Anterior cingulate cortex (tissue), 58 donors: ENCODE results near the gene SCARF2.
"Not testable (repeated sequence)": the region's sequence is repeated elsewhere in the genome, so short reads cannot be mapped to it uniquely, and the experiment has no call there.

Experiments used
- DNase-seq, 58 donors: peaks; one replicate each; lab custom pipeline; 2025; lab: John Stamatoyannopoulos, UW

SCARF2 gene

DNA sequence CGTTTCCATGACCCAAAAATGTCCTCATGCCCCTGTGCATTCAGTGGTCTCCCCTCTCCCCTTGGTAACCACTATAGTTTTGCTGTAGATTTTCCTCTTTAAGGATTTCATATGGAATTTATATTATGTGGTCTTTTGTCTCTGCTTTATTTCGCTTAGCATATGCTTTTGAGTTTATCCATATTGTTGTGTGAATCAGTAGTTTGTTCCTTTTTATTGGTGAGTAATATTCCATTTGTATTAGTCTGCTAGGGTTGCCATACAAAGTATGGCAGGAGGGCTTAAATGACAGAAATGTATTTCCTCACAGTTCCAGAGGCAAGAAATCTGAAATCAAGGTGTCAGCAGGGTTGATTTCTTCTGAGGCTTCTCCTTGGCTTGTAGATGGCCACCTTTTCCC lies 40.1 kb downstream of the SCARF2 start:
- no peak for DNase-seq

DNA sequence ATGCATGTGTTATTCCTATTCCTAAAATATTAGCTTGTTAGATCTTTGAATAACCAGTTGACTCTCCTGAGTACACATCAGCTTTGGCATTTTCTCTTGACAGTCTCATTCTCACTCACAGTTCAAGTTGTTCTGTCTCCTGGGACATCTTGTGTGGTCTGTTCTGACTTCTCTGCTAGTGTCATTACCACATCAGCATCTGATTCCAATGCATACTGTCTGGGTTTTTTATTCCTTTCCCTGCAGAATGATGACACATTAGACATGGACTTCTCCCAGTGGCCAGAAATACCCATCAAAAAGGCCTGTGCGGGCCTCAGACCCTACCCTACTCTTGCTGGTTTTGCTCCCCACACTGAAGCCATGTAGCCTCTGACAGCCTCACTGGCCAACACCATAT lies 41.0 kb downstream of the SCARF2 start:
- DNase-seq = no peak

DNA sequence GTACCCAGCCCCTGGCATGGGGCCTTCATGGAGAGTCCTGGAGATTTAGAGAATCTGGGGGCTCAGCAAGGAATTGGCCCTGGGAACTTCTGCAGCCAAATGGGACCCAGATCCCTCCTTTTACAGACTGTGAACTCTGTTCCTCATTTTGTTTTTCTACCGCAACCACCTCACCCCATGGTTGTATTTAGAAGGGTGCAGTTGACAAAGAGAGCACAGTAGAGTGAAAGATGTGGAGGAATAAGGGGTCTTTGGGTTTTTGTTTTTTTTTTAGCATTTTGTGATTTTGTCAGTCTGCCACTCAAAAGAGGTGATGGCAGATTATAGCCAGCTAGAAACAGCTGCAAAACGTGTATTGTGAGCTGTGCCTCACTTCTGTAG lies 41.7 kb downstream of the SCARF2 start:
- DNase-seq = no peak

DNA sequence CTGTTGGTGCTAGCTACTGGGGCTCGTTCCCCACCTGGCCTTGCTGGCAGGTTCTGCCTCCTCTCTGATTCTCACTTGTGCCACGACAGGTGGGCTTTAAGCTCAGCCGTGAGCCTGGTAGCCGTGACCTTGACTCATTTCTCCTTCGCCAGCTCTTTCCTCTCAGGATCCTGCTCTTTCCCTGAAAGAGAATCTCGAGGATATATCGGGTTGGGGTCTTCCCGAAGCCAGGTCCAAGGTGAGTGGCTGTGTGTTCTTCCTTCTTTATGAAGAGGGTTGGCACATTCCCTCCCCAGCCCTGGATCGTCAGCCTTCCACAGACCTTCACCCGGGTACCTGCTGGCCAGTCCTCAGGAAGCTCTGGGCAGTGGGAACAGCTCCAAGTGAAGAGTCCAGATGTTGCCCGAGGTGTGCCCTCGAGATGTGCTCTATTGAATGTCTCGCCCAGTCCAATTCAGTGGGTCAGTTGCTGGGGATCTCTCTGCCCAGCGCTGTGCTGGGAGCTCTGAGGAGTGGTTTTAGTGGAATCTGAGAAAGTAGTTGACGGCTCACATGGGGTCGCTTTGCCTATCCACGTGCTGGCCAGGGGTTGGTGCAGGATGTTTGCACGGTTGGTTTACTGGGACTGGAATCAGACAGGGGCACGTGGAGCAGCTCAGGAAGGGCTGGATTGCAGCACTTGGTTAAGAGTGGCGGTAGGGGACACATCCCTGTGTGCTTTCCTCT lies 42.3 kb downstream of the SCARF2 start:
- no peak for DNase-seq

- peak; percentile 37 to 94 (median 86) for DNase-seq
These were observed 43.7 kb downstream of the SCARF2 start, which contains the start of gene ZNF74 for GRCh38 chr22:20393705-20394476. TSS of gene ZNF74 (plus strand) at chr22:20394151. CDS start at chr22:20394629, 478 bp downstream.

GRCh38 chr22:20392983-20393704 lies 44.5 kb downstream of the SCARF2 start:
- peak in 2 of 58 donors; percentile 41 to 49 for DNase-seq

DNA sequence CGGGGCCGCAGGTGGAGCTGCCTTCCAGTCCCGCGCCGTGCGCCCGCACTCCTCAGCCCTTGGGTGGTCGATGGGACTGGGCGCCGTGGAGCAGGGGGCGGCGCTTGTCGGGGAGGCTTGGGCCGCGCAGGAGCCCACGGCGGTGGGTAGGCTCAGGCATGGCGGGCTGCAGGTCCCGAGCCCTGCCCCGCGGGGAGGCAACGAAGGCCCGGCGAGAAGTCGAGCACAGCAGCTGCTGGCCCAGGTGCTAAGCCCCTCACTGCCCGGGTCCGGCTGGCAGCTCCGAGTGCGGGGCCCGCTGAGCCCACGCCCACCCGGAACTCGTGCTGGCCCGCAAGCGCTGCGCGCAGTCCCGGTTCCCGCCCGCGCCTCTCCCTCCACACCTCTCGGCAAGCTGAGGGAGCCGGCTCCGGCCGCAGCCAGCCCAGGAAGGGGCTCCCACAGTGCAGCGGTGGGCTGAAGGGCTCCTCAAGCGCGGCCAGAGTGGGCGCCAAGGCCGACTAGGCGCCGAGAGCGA lies 45.2 kb downstream of the SCARF2 start:
- DNase-seq = not testable (repeated sequence)

DNA sequence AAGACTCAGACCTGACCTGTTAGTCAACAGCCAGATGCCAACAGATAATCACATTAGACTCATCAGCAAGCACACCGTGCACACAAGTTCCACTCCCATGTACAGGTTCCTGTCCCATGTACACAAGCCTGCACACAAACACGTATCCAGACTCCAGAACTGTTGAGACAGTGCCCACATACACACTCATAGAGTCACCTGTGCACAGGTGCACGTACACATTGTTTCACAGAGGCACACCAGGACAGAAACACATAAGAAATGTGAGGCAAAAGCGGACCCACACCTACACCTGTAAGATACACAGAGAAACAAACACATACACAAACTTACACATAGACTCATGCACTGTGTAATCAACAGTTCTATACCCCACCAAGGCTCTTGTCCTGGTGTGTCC lies 46.4 kb downstream of the SCARF2 start:
- no peak for DNase-seq

GRCh38 chr22:20390394-20390907 lies 47.2 kb downstream of the SCARF2 start:
- DNase-seq = no peak

DNA sequence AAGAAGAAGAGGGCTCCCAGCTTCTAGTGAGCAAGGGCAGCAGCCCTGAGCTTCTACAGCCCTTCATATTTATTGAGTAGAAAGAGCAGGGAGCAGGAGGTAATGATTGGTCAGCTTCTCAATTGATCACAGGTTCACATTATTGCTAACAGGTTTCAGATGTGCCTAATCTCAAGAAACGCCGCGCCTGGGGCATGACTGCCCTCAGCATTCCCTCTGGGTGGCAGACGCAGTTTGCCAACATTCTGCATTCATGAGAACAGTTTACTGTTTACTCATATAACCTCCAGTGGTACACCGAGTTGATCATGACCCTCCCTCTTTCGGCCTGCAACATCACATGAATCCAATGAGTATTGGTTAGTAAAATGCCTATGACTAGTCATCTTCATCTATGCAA lies 48.3 kb downstream of the SCARF2 start:
- DNase-seq = no peak

DNA sequence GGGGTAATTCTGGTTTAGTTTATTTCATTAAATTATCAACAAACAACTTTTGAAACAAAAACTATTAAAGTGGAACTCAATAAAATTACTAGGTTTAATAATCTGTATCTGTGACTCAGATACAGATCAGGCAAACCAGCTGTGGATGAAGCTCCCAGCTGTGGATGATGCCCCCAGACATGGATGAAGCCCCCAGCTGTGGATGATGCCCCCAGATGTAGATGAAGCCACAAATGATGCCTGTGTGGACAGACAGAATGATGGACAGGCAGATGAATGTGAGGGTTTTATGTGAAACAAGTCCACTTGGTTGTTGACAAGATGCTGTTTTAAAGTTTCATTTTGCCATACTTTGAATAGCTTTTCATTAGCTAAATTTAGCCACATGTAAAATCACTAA lies 49.4 kb downstream of the SCARF2 start:
- DNase-seq = no peak

DNA sequence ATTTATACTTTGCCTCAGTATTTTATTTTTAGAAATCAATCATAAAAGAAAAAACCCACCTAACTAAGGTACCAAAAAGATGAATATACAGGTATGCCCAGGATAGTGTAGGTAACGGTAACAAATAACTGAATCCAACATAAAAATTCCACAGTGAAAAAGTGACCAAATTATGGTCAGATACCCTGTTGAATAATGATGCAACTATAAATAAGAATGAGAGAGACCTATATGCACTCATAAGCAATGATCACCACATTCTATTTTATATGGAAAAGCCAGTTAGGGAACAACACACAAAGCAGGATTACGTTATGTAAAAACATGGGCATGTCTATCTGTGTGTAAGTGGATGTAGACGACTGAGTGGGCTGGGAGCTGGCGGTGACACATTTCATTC lies 50.7 kb downstream of the SCARF2 start:
- DNase-seq = no peak

- DNase-seq = no peak
These were observed 51.3 kb downstream of the SCARF2 start for GRCh38 chr22:20386336-20386735.

DNA sequence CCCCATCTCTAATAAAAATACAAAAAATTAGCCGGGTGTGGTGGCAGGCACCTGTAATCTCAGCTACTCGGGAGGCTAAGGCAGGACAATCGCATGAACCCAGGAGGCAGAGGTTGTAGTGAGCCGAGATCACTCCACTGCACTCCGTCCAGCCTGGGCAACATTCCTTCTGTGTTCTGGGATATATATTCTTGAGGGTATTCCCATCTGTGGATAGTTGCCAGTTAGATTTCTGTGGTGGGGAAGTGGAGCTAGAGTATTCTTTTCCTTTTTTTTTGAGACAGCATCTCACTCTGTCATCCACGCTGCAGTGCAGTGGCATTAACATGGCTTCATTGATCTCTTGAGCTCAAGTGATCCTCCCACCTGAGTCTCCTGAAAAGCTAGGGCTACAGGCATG lies 52.8 kb downstream of the SCARF2 start:
- no peak for DNase-seq

DNA sequence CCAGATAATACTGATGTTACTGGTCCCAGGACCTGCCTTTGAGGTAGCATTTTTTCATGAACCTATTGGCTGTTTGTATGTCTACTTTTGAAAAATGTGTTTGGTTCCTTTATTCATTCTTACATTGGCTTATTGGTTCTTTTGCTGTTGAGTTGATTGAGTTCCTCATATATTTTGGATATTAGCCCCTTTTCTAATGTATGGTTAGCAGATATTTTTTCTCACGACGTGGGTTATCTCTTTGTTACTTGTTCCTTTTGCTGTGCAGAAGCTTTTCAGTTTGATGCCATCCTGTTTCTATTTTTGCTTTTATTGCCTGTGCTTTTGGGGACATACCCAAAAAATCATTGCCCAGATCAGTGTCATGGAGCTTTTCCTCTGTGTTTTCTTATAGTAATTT lies 53.5 kb downstream of the SCARF2 start:
- no peak for DNase-seq

- DNase-seq = no peak
These were observed 54.1 kb downstream of the SCARF2 start for GRCh38 chr22:20383538-20383937.

- DNase-seq = no peak
These were observed 57.1 kb downstream of the SCARF2 start for GRCh38 chr22:20380486-20380885.

DNA sequence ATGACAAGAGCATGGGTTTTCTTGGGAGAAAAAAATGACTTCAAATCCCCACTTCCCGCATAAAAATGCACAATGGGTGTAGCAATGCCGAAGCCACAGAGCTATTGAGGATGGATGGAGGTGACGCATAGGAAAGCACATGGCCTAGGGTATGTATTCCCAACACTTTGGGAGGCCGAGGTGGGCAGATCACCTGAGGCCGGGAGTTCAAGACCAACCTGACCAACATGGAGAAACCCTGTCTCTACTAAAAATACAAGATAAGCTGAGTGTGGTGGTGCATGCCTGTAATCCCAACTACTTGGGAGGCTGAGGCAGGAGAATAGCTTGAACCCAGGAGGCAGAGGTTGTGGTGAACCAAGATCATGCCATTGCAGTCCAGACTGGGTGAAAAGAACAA lies 58.9 kb downstream of the SCARF2 start:
- DNase-seq = not testable (repeated sequence)

DNA sequence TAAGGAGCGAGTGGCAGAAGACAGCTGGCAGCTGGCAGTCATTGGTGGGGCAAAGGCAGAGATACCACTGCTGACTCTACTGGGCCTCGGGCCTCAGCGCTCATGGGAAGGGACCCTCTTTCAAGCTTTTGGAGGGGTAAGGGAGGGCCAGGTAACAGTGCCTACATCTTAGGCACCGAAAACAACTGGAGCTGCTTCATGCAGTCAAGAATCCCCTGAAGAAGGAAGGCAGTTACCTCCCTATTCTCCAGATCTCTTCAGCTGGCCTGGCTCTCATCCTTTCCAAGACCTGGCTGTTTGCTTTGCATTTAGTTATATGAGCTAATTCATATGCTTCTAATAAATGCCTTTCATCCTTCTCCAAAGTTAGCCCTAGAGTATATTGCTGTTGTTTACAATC lies 59.5 kb downstream of the SCARF2 start:
- DNase-seq = no peak

DNA sequence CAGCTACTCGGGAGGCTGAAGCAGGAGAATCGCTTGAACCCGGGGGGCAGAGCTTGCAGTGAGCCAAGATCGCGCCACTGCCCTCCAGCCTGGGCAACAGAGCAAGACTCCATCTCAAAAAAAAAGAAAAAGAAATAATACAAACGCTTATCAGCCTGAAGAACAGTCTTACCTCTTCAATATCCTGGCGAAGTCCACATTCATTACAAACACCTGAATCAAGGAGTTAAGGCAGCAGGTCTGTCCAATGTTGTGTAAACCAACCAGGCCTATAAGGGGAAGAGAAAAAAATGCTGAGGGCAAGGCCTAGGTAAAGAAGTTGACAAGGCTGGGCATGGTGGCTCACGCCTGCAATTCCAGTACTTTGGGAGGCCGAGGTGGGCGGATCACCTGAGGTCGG lies 60.6 kb downstream of the SCARF2 start:
- not testable (repeated sequence) for DNase-seq

- not testable (repeated sequence) for DNase-seq
These were observed 61.3 kb downstream of the SCARF2 start for GRCh38 chr22:20376281-20376680.
